ENCODE data around the gene KLC1.

KLC1 gene

DNA sequence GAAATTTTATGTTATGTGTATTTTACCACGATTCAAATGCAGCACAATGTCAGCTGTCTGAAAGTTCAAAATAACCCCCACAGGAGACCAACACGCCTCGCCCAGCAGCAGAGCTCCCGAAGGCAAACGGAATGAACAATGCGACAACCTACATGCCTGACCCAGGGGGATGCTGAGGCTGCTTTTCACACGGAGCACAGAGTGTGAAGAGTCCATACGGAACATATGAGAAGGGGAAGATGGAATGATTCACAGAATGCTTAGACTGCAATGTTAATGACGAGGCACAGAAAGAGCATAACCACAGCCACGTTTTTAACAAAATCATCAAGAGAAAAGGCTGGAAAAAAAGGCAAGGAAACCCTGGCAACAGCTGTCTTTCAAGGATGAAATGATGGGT, 109.2 kb downstream of the KLC1 start:
- DNase-seq = no peak

DNA sequence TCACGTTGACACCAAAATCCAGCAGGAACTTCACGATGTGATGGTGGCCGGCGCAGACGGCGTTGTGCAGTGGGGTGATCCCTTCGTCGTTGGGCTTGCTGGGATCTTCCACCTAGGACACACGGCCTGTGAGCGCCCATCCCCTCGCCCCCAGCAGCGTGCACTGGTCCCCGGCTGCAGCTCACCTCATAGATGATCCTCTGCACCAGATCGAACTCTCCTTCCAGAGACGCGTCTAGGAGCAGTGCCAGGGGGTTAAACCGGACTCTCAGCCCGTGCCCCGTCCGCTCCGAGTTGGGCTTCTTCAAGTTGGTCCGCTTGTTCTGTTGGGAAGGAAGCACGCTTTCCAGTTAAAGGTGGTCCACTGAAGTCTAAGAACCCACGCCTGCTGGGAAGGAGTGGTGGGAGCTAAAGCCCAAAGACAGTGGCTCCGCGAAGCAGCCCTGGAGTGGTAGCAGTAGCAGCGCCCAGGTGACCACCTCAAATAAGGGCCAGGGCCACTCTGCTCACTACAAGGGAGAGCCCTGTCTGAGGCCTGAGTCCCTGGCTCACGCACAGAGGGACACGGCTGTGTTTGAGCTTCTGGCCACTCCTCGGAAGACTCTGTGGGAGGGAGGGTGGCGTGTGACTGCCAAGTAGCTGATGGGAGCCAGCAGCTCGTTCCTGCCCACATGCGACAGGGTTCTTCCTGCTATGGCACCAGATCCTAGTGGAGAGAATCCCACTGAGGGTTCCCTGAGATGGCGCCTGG, 109.9 kb downstream of the KLC1 start:
- DNase-seq = no peak

DNA sequence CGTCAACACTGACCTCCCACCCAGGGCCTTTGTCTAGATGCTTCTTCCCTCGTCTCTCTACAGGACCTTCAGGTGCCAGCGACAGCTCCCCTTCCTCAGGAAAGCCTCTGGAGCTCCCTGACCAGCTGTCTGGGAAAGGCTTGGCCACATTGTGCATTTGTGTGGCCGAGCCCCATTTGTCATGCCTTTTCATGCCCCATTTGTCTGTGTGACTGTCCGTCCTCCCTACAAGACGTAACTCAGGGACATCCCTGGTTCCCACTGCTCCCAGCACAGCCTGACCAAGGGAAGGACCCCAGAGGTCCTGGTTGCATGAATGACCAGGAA, 110.4 kb downstream of the KLC1 start:
- no peak for DNase-seq

DNA sequence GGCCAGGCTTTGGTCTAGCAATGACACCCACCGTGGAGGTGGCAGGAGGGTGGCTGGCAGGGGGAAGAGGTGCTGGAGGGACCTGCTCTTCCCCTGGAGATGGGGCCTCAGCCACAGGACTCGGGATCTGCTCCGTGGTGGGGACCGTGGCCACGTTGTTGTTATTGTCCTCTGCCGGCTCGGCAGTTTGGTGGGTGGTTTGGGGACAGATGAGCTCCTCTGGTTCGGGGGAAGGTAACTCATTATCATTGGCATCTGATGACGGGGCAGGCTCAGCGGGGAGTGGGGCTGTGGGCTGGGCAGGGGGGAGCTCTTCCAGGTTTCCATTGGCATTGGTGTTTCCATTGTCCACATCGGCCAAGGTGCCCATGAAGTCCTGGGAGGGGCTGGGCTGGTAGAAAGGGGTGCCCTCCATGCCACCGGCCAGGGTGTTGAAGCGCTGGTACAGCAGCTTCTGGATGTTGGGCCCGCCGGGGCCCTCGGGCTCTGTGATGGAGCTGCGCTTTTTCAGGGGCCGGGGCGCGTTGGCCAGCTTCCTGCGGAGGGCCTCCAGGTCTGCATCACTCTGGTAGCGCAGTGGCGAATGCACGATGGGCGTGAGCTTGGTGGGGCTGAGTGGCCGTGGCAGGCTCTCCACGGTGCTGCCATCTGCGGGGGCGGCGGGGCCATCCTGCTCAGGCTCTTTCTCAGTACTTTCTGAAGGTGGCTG, 110.9 kb downstream of the KLC1 start:
- no peak for DNase-seq

DNA sequence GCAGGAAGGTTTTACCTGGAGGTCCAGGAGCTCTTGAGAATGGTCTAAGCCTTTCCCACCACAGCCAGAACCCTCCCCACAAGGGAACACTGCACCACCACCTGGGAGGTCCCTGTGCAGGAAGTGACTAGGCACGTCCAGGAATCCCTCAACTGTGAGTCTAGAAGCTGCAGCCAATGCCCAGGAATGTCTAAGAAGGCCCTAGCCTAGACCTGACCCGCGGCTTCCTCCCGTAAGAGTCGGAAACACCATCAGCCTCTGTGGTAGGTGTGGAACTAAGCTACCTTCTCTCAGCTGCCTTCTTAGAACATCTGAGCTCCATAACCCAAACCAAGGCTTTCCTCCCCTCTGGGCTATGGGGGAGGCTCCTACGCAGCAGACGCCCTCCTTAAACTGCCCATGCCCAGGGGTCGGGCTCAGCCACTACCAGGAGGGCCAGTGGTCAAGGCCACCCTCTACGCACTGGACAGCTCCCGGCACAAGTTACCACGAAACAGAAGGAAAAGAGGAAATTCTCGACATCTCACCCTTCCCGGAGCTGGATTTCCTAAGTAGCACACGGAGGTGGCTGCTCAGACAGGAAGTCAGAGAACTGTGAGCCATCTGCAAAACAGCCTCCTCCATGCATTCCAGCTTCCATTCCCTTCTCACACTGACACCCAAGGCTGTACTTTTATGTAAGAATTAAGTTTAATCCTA, 112.1 kb downstream of the KLC1 start:
- no peak for DNase-seq

DNA sequence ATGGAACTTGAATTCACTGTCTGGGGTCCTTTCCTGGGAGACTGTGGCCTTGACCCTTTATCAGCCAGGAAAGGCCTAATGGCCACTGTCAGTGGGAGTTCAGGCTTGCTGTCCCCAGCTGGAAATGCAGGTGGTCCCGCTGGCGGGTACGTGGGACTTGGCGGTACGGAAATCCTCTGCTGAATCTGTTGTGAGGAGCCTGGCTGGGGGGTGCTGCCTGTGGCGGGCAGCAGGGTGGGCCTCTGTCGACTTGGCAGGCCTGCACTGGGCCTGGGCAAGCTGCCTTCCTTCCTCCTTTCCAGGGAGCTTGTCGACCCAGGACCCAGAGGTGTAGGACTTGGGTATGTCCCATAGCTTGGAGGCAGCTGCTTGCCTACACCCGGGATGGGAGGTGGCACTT, 112.9 kb downstream of the KLC1 start:
- no peak for DNase-seq

DNA sequence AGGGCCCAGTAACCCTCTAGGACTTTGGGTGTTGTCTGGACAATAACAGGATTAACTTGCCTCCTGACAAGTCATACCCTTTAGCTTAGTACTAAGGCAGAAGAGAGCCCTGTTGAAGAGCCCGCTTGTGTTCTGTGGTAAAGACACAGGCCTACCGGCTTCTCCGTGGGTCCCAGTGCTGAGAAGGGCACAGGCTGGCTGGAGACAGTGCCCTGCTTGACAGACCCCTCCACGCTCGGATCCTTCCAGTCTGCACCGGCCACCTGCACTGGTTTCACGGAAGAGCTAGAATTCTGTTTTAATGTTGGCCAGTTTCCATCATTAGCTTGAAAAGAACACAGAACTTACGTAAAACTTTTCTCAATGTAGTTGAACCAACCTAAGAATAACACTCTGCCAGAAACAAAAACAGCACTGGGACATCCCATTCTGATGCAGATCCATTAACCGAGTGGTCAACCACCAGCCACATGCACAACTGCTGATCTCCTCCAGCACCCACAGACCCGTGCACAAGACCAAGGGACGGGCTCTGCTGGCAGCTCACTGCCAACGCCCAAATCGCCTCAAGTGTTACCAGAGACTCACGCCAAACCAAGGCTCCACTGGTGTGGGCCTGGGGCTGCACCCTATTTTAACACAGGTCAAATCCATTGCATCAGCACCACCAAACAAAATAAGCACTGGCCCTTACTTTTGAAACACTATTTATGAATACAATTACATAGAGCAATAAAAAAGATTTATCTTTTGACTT, 113.7 kb downstream of the KLC1 start:
- DNase-seq = no peak

DNA sequence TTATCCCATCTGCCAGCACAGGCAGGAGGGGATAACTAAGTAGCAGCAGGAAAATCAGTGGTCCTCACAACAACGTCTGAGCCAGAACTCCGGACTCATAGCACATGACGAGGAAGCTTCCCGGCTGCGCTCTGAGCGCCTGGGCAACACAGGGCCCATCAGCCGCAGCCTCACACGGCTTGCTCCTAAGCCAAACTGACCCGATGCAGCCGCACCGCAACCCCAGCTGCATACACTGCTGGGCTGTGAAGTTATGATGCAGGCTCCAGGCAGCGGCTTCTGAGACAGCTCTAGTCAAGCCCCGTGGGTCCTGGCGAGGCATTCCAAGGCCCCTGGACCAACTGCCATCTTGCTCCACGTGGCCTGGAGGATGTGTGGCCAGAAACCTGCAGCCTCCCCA, 114.7 kb downstream of the KLC1 start:
- no peak for DNase-seq

DNA sequence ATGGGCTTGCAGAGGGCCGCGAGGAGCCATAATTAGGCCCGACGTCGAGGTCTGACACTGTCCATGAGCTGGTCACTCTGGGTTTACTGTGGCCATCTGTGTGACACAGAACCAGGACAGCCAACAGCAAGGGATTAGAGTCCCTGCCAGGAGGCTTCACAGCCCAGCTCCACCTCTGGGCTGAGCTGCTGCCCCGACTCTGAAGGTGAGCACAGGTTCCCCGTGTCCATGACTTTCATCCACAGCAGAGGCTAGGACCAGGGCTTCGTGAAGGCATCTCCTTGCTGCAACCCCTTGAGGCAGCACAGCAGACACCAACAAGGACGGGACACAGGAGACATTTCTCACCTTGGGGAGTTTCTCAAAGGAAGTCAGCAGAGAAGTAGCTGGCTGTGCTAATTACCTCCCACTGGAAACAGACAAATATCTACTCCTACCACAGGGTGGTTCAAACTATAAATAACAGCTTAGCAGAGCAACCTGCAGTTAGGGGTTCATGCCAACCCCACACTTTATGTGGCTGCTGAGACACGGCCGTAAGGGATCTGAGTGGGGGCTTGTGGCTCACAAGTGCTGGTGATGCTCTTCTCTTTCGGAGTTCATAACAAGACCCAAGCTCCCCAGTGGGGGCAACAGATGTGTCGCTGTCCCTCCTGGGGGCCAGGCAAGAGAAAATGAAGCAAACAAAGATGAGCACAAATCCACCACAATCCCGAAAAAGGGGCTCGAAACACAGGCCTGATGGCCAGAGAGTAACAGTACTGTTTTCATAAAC, 115.8 kb downstream of the KLC1 start:
- no peak for DNase-seq

DNA sequence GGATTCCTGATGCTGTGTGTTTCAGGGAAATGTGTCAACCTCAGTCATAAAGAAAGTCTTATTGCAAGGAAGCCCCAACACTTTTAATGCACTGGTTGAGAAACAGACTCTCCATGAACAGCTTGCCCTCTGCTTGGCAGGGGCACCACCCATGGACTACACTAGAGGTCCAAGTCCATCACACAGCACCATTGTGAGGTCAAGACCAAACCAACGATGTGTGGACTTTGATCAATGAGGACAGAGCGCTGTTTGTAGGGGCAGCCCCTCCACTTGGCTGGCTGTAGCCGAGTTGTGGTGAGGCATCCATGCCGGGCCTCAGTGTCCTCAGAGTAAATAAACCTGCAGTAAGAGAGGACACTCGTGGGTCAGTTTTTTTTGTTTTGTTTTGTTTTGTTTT, 116.4 kb downstream of the KLC1 start:
- DNase-seq = no peak

DNA sequence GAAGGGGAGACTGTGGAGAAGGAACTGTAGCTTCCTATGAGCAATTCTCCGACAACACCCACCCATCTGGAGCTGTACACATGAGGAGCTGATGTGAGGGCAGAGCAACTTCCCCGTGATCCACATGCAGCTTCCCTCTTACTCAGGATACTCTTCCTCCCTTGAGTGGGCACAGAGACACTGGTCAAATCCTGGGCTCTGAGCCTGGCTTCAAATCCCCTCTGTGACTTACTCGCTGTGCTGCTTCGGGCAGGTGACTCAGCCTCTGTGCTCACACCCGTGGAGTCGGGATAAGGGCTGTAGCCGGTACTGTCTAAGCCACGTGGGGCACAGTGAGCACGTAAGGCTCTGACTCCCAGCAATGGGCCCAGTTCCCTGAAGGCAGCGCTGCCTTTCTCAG, 117.7 kb downstream of the KLC1 start:
- DNase-seq = no peak

DNA sequence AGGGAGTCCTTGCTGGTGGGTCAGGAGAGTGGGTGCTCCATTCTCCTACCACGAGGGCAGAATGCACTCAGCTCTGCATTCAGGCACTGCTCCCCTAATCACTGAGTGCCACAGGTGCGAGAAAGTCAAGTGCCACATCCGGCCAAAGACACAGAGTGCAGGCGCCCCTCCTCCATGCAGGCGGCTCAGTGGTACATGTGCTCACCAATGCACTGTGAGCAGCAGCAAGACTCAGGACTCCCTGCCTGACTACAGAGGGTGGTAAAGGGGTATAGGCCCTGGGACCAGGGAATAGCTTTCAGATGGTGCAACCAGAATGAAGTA, 119.5 kb downstream of the KLC1 start:
- no peak for DNase-seq

DNA sequence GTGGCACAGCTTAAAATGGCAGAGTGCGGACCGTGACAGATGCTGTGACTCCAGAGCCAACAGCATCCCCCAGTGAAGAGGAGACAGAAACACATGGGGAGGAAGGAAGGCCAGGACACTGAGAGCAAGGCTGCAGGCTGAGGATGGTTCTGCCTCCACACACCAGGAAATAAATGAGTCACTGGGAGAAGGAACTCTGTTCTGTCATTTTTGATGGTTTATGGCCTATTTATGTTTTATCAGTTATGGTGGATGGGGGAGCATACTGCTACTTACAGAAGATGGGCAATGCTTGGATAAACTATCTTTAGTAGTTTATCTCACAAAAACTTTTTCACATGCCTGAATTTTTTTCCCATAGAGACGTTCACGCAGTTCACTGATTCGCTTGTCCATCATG, 120.4 kb downstream of the KLC1 start:
- no peak for DNase-seq

DNA sequence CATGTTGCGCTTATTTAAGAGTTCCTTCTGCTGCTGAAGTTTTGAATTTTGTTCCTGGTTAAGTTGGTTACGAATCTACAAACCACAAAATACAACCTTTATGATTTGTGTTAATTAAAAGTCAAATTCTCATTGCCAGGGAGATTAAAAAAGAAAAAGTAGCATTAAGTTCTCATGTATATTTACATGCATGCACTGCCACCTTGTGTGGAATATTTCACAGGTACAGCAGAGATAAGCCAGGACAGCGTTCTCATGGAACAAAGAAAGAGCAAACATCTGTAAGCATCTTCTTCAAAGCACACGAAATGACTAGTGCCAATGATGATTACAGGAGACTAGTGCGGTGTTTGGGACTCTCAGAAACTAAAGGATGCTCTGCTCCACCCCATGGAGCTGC, 120.8 kb downstream of the KLC1 start:
- no peak for DNase-seq
